BLaER1 treated with 17β-estradiol and CSF1 and Interleukin-3, amounts not matched to agents 10 nM and 100 nM (cell line): ENCODE measurements around the gene TMC4.
"Not testable (repeated sequence)": the region's sequence is repeated elsewhere in the genome, so short reads cannot be mapped to it uniquely, and the experiment has no call there.

Source experiments
- H3K27ac ChIP-seq, 11 experiments: shearing (Covaris generic); formaldehyde crosslinking; 2 replicates each; pipeline ENCODE4 v1.8.1; 2022
- H3K27me3 ChIP-seq, 11 experiments: shearing (Covaris generic); formaldehyde crosslinking; 2 replicates each; pipeline ENCODE4 v1.8.1; 2022
- H3K36me3 ChIP-seq, 11 experiments: shearing (Covaris generic); formaldehyde crosslinking; 2 replicates each; pipeline ENCODE4 v1.8.1; 2022
- H3K4me1 ChIP-seq, 10 experiments: shearing (Covaris generic); formaldehyde crosslinking; 2 replicates each; pipeline ENCODE4 v1.8.1; 2022
- H3K4me2 ChIP-seq, 11 experiments: shearing (Covaris generic); formaldehyde crosslinking; 2 replicates each; pipeline ENCODE4 v1.8.1; 2022
- H3K4me3 ChIP-seq, 10 experiments: shearing (Covaris generic); formaldehyde crosslinking; 2 replicates each; pipeline ENCODE4 v1.8.1; 2022
- H3K9ac ChIP-seq, 11 experiments: shearing (Covaris generic); formaldehyde crosslinking; 2 replicates each; pipeline ENCODE4 v1.8.1; 2022
- H3K9me3 ChIP-seq, 11 experiments: shearing (Covaris generic); formaldehyde crosslinking; replicated peaks in 1 of 11; 2 replicates each; pipeline ENCODE4 v1.8.1; 2022
- H4K20me1 ChIP-seq, 11 experiments: shearing (Covaris generic); formaldehyde crosslinking; 2 replicates each; pipeline ENCODE4 v1.8.1; 2022
- Cebpa-rat ChIP-seq, 11 experiments: shearing (Covaris generic); IDR thresholded peaks; 2 replicates each; pipeline ENCODE4 v1.8.1; 2022

TMC4 gene

GRCh38 chr19:54178581-54179261, 5.8 kb upstream of the TMC4 start:
- Histone ChIP-seq H4K20me1 (peaks cover 6 to 85% (median 34%) of the 10 kb centered on the region in 11 experiments; a peak in 20 of 22 replicates), H3K27me3 (no peaks in the 10 kb centered on the region), H3K4me1 (peaks cover 44 to 62% (median 58%) of the 10 kb centered on the region in 10 experiments), H3K4me2 (peak overlapping the region in 8 of 11 experiments; percentile 66 to 85 (median 75); a peak in 16 of 22 replicates), H3K9ac (peak overlapping the region; percentile 7 to 67 (median 56); a peak in 14 of 22 replicates), H3K4me3 (peak overlapping the region in 1 of 10 experiments; percentile 11; a peak in 1 of 20 replicates), H3K27ac (peak overlapping the region in 10 of 11 experiments; percentile 48 to 84 (median 68); a peak in 19 of 22 replicates), H3K36me3 (peaks cover 40 to 94% (median 72%) of the 10 kb centered on the region in 11 experiments), H3K9me3 (peaks cover 0 to 8% (median 0%) of the 10 kb centered on the region in 11 experiments; a peak in 2 of 22 replicates)
- no peak for TF ChIP-seq Cebpa-rat (IDR thresholded peaks at IDR 0.05)

GRCh38 chr19:54173951-54174834, 1.2 kb upstream of the TMC4 start:
- no peak for TF ChIP-seq Cebpa-rat (IDR thresholded peaks at IDR 0.05)
- Histone ChIP-seq H3K4me3 (no peak overlapping the region), H3K36me3 (peaks cover 26 to 53% (median 41%) of the 10 kb centered on the region in 11 experiments), H3K4me2 (peak overlapping the region; percentile 51 to 80 (median 67)), H4K20me1 (peaks cover 0 to 66% (median 18%) of the 10 kb centered on the region in 11 experiments; a peak in 18 of 22 replicates), H3K27me3 (no peaks in the 10 kb centered on the region), H3K27ac (peak overlapping the region in 2 of 11 experiments; percentile 7 to 28; a peak in 1 of 22 replicates), H3K9me3 (no peaks in the 10 kb centered on the region), H3K9ac (peak overlapping the region in 7 of 11 experiments; percentile 26 to 58 (median 35); a peak in 7 of 22 replicates), H3K4me1 (peaks cover 44 to 60% (median 54%) of the 10 kb centered on the region in 10 experiments)

DNA sequence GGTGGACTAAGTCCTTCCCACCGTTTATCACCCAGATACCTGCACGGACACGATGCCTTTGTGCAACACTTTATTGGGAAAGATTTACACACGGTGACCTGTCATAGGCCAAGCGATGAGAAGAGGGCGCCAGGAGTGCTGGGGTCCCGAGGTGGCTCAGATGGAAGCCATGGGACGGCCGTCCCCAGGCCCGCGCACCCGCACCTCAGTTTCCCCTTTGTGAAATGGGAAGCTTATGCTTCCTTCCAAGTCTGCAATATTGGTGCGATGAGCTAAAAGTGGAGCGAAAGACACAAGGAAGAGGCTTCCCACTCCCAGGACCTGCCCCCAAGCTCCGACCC, 369 bp upstream of the TMC4 start:
- no peaks in the 10 kb centered on the region for H3K9me3 ChIP-seq
- no peak overlapping the region for H3K4me3 ChIP-seq
- H3K27ac ChIP-seq = no peak overlapping the region
- TF ChIP-seq Cebpa-rat (IDR thresholded peaks at IDR 0.05) = no peak
- peaks cover 0 to 57% (median 11%) of the 10 kb centered on the region in 11 experiments; a peak in 11 of 22 replicates for H4K20me1 ChIP-seq
- H3K4me1 ChIP-seq = peaks cover 40 to 55% (median 47%) of the 10 kb centered on the region in 10 experiments
- peak overlapping the region in 4 of 11 experiments; percentile 6 to 57 (median 31); a peak in 1 of 22 replicates for H3K9ac ChIP-seq
- peaks cover 26 to 45% (median 32%) of the 10 kb centered on the region in 11 experiments for H3K36me3 ChIP-seq
- no peaks in the 10 kb centered on the region for H3K27me3 ChIP-seq
- H3K4me2 ChIP-seq = peak overlapping the region; percentile 51 to 80 (median 67)

GRCh38 chr19:54171736-54172431, 1.1 kb downstream of the TMC4 start:
- Histone ChIP-seq H3K36me3 (peaks cover 15 to 30% (median 18%) of the 10 kb centered on the region in 11 experiments), H3K9ac (peak overlapping the region in 2 of 11 experiments; percentile 13 to 29; a peak in 2 of 22 replicates), H4K20me1 (peaks cover 0 to 46% (median 11%) of the 10 kb centered on the region in 11 experiments; a peak in 11 of 22 replicates), H3K4me1 (peaks cover 40 to 57% (median 50%) of the 10 kb centered on the region in 10 experiments)
- H3K27ac ChIP-seq, H3K9me3 ChIP-seq, H3K4me3 ChIP-seq, H3K27me3 ChIP-seq, H3K4me2 ChIP-seq: not testable (repeated sequence)

DNA sequence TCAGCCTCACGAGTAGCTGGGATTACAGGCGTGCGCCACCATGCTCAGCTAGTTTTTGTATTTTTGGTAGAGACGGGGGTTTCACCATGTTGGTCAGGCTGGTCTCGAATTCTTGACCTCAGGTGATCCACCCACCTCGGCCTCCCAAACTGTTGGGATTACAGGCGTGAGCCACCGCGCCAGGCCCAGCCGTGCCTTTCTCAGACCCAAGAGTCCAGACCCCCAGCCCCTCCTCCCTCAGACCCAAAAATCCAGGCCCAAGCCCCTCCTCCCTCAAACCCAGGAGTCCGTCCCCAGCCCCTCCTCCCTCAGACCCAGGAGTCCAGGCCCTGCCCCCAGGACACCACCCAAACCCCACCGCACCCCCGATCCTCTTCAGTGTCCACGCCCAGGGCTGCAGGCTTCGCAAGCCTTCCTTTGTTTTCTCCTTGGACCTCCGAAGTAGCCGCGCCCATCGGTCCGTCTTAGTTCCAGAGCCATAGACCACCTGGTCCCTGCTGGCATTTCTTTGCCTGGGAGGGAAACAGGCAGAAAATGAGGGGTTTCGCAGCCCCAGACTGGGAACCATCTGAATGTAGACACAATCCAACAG, 3.7 kb downstream of the TMC4 start:
- peaks cover 0 to 4% (median 0%) of the 10 kb centered on the region in 11 experiments; a peak in 1 of 22 replicates for H3K36me3 ChIP-seq
- H3K4me2 ChIP-seq = no peak overlapping the region
- peaks cover 0 to 19% (median 9%) of the 10 kb centered on the region in 11 experiments; a peak in 10 of 22 replicates for H4K20me1 ChIP-seq
- H3K27ac ChIP-seq = no peak overlapping the region
- H3K4me1 ChIP-seq = peaks cover 28 to 38% (median 35%) of the 10 kb centered on the region in 10 experiments
- H3K4me3 ChIP-seq = no peak overlapping the region
- TF ChIP-seq Cebpa-rat (IDR thresholded peaks at IDR 0.05) = no peak
- H3K27me3 ChIP-seq = no peaks in the 10 kb centered on the region
- H3K9ac ChIP-seq = no peak overlapping the region
- H3K9me3 ChIP-seq = peaks cover 0 to 10% (median 0%) of the 10 kb centered on the region in 11 experiments; a peak in 4 of 22 replicates

DNA sequence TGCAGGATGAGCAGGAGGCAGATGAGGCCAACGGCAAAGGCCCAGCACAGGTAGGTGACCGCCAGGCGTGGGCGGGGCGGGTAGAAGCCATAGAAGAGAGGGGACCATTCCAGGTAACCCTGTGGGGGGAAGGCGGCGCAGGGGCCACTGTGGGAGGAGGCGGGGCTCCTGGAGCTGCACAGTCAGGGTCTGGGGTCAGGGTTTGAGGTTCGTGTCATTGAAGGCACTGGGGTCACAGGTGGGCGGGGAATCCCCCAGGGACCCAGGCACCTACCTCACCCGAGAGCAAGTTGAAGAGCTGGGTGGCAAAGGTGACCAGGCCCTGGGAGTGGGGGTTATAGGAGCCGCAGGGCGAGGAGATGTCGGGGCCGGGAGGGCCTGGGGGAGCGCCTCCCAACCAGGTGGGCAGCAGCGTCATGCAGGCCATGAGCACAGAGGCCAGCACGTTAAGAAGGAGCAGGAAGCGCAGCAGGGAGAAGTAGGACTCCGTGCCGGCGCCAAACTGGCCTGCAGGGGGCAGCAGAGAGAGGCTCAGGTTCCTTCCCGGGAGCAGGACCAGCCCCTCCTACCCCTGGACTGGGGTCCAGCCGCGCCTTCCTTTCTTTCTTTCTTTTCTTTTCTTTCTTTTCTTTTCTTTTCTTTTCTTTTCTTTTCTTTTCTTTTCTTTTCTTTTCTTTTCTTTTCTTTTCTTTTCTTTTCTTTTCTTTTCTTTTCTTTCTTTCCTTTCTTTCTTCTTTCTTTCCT, 4.6 kb downstream of the TMC4 start:
- H3K4me2 ChIP-seq = peak overlapping the region; percentile 42 to 73 (median 66); a peak in 21 of 22 replicates
- H4K20me1 ChIP-seq = peaks cover 0 to 10% (median under 1%) of the 10 kb centered on the region in 11 experiments; a peak in 6 of 22 replicates
- no peak overlapping the region for H3K4me3 ChIP-seq
- H3K27ac ChIP-seq = peak overlapping the region in 5 of 11 experiments; percentile 3 to 43 (median 30); a peak in 3 of 22 replicates
- no peaks in the 10 kb centered on the region for H3K27me3 ChIP-seq
- TF ChIP-seq Cebpa-rat (IDR thresholded peaks at IDR 0.05) = no peak
- peaks cover 23 to 38% (median 35%) of the 10 kb centered on the region in 10 experiments for H3K4me1 ChIP-seq
- H3K36me3 ChIP-seq = no peaks in the 10 kb centered on the region
- H3K9me3 ChIP-seq = peaks cover 0 to 10% (median 0%) of the 10 kb centered on the region in 11 experiments; a peak in 4 of 22 replicates
- peak overlapping the region in 3 of 11 experiments; percentile 13 to 50 (median 31); a peak in 2 of 22 replicates for H3K9ac ChIP-seq

DNA sequence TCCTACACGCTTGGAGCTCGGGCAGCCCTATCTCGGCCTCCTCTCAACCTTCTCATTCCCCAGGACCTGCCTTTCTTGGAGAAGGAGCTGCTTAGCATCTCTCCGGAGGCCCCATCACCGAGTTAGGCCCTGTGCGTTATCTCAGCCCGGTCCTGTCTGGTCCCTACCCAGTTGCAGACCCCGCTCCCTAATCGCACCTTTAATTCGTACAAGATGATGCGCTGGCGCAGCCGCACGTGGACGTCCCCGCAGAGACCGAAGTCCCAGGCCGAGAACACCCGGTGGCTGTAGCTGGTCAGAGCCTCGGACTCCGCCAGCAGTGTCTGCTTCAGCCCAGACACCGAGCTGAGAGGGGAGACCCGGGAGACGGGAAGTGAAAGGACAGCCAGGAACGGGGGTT, 7.7 kb downstream of the TMC4 start:
- H3K4me3 ChIP-seq = no peak overlapping the region
- H3K9ac ChIP-seq = no peak overlapping the region
- H3K27ac ChIP-seq = no peak overlapping the region
- H3K27me3 ChIP-seq = no peaks in the 10 kb centered on the region
- peaks cover 0 to 10% (median 0%) of the 10 kb centered on the region in 11 experiments; a peak in 4 of 22 replicates for H3K9me3 ChIP-seq
- H3K36me3 ChIP-seq = no peaks in the 10 kb centered on the region
- peaks cover 0 to 5% (median 0%) of the 10 kb centered on the region in 11 experiments; a peak in 2 of 22 replicates for H4K20me1 ChIP-seq
- peaks cover 40 to 56% (median 52%) of the 10 kb centered on the region in 10 experiments for H3K4me1 ChIP-seq
- peak overlapping the region in 1 of 11 experiments; percentile 98; a peak in 1 of 22 replicates for H3K4me2 ChIP-seq
- TF ChIP-seq Cebpa-rat (IDR thresholded peaks at IDR 0.05) = no peak
